Keratinocyte (primary cell): ENCODE measurements around the gene LHX2. TPM values are rescaled to one million over a fixed set of nuclear protein-coding genes. Genes with fewer than 3 reads are reported as not detected.

Experiments
- DNase-seq: peaks from one replicate; pipeline ENCODE4 v3.0.0-alpha.2; 2011; ENCODE audit warnings: low read depth, missing footprints, low spot score
- FAIRE-seq: peaks from 2 replicates; lab custom pipeline; 2011; peaks lifted over from hg19 to GRCh38; lab: Jason Lieb, UNC
- H2AFZ ChIP-seq: 2 replicates; pipeline ENCODE4 v1.6.0; 2012; ENCODE audit warnings: low read length, control low read depth, inconsistent platforms; ENCODE audit not compliant: control insufficient read depth
- H3K27ac ChIP-seq: 2 replicates; pipeline ENCODE4 v1.5.1; 2011; ENCODE audit warnings: low read length; ENCODE audit not compliant: control insufficient read depth, insufficient read depth
- H3K27me3 ChIP-seq: 3 replicates; pipeline ENCODE4 v1.6.0; 2011; ENCODE audit warnings: low read length; ENCODE audit not compliant: control insufficient read depth, insufficient read depth; ENCODE audit errors: extremely low read depth
- H3K36me3 ChIP-seq, 2 experiments: 2 replicates in 1 of 2; 3 replicates in 1 of 2; pipeline ENCODE4 v1.5.1; 2011; ENCODE audit warnings: low read length in 2 of 2, mild to moderate bottlenecking in 1 of 2; ENCODE audit not compliant: control insufficient read depth in 2 of 2, insufficient read depth in 2 of 2; ENCODE audit errors: extremely low read depth in 1 of 2
- H3K4me1 ChIP-seq: 3 replicates; pipeline ENCODE4 v1.5.1; 2011; ENCODE audit warnings: low read length; ENCODE audit not compliant: control insufficient read depth, insufficient read depth; ENCODE audit errors: extremely low read depth
- H3K4me2 ChIP-seq: 3 replicates; pipeline ENCODE4 v1.6.0; 2011; ENCODE audit warnings: low read depth, low read length; ENCODE audit not compliant: control insufficient read depth, insufficient read depth; ENCODE audit errors: extremely low read depth
- H3K4me3 ChIP-seq, 3 experiments: fragments of 200-600 bp in 1 of 3; sonication (generic) in 1 of 3; 2 replicates in 2 of 3; 3 replicates in 1 of 3; pipeline ENCODE4 v1.5.1; 2011 to 2016; ENCODE audit warnings: low read length in 3 of 3, mild to moderate bottlenecking in 3 of 3, control low read depth in 2 of 3, inconsistent platforms in 1 of 3, low read depth in 1 of 3, mixed read lengths in 1 of 3, mixed run types in 1 of 3, moderate library complexity in 1 of 3; ENCODE audit not compliant: control insufficient read depth in 2 of 3, insufficient read depth in 2 of 3; ENCODE audit errors: extremely low read depth in 1 of 3
- H3K79me2 ChIP-seq: 2 replicates; pipeline ENCODE4 v1.6.0; 2012; ENCODE audit warnings: low read length; ENCODE audit not compliant: control insufficient read depth, insufficient read depth
- H3K9ac ChIP-seq: 3 replicates; pipeline ENCODE4 v1.6.0; 2011; ENCODE audit warnings: low read length; ENCODE audit not compliant: control insufficient read depth, insufficient read depth; ENCODE audit errors: extremely low read depth
- H3K9me1 ChIP-seq: 3 replicates; pipeline ENCODE4 v1.6.0; 2011; ENCODE audit warnings: low read length; ENCODE audit not compliant: control insufficient read depth, insufficient read depth; ENCODE audit errors: extremely low read depth
- H3K9me3 ChIP-seq: 2 replicates; pipeline ENCODE4 v1.5.1; 2012; ENCODE audit warnings: low read depth, low read length; ENCODE audit not compliant: control insufficient read depth
- H4K20me1 ChIP-seq: 3 replicates; pipeline ENCODE4 v1.6.0; 2011; ENCODE audit warnings: low read length; ENCODE audit not compliant: control insufficient read depth, insufficient read depth; ENCODE audit errors: extremely low read depth
- EZH2 ChIP-seq: IDR thresholded peaks from one replicate; pipeline ENCODE4 v1.6.1; 2012; ENCODE audit warnings: inconsistent platforms, mild to moderate bottlenecking, low read length, moderate library complexity
- dilution Hi-C: fragments of 300-500 bp; cut with MboI; formaldehyde crosslinking; loops from one replicate; pipeline ENCODE4 v1.7.0; 2020; ENCODE audit warnings: low sequenced_read_pairs; ENCODE audit not compliant: extremely low pct_ligation_motif_present
- polyA plus RNA-seq, 5 experiments: library from polyadenylated mRNA; depleted of rRNA in 3 of 5; stranded (reverse) in 3 of 5; stranded (forward) in 1 of 5; unstranded in 1 of 5; fragments of >200 nt; gene quantifications; 1 replicate in 1 of 5; 2 replicates in 3 of 5; 3 replicates in 1 of 5; pipeline versions ENCODE4 v1.2.1 to v1.2.3, GENCODE V29; 2011 to 2012; ENCODE audit warnings: missing spikeins in 2 of 5, low read depth in 1 of 5, low replicate concordance in 1 of 5
- TF ChIP-seq, protein P1 (sequence below), 3 experiments: IDR thresholded peaks in 1 of 3; conservative IDR thresholded peaks in 1 of 3; optimal IDR thresholded peaks in 1 of 3; 2 replicates in 2 of 3; 3 replicates in 1 of 3; pipeline versions ENCODE3 to v1.5.1; 2011; ENCODE audit warnings: low read length in 3 of 3, mild to moderate bottlenecking in 3 of 3, moderate library complexity in 2 of 3, control low read depth in 1 of 3, inconsistent platforms in 1 of 3; ENCODE audit not compliant: insufficient read depth in 2 of 3; ENCODE audit errors: extremely low read depth in 1 of 3

The LHX2 gene
- polyA plus RNA-seq, 1 donor (not counting 4 experiments of a cell fraction or from before 2014, with no cell fraction given) = 0.07 TPM

DNA sequence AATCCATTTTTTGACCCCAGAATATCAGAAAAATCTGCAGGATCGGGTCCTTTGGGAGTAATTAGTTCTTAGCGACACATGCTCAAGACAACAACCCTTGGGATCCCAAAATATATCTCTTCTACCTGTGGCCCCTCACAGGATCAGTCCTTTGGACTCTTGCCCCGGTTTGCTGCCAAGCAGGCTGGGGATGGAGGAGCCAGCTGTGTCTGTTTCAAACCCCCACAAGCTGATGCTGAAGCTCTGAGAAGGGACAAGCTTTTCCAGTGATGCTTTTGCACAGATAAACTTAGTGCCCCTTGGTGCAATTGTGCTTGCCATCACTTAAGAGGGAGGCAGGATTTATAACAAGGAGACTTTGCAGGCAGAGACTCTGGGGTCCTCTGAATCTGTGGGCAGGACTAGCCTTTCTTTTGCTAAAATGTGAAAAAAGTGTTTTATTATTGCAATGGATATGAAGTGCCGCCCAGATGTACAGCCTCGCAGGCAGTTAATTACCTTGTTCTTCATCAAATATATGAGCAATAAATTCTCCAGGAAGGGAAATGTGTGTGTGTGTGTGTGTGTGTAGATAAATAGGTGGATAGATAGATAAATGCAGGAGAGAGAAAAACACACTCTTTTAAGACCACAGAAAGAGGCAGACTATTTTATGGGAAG, 9.6 kb upstream of the LHX2 start:
- Histone ChIP-seq H3K4me2 (no peak overlapping the region), H3K27ac (no peak overlapping the region), H3K9ac (no peak overlapping the region), H4K20me1 (peaks cover 9% of the 10 kb centered on the region), H2AFZ (no peak overlapping the region), H3K27me3 (peaks cover 86% of the 10 kb centered on the region), H3K9me3 (no peaks in the 10 kb centered on the region), H3K4me1 (peaks cover 20% of the 10 kb centered on the region), H3K4me3 (no peak overlapping the region), H3K36me3 (no peaks in the 10 kb centered on the region), H3K79me2 (no peaks in the 10 kb centered on the region), H3K9me1 (no peaks in the 10 kb centered on the region)
- no peak for FAIRE-seq
- no peak for DNase-seq
- dilution Hi-C loops = no loop called here
- TF ChIP-seq EZH2 = no peak
- TF ChIP-seq, protein P1, sequence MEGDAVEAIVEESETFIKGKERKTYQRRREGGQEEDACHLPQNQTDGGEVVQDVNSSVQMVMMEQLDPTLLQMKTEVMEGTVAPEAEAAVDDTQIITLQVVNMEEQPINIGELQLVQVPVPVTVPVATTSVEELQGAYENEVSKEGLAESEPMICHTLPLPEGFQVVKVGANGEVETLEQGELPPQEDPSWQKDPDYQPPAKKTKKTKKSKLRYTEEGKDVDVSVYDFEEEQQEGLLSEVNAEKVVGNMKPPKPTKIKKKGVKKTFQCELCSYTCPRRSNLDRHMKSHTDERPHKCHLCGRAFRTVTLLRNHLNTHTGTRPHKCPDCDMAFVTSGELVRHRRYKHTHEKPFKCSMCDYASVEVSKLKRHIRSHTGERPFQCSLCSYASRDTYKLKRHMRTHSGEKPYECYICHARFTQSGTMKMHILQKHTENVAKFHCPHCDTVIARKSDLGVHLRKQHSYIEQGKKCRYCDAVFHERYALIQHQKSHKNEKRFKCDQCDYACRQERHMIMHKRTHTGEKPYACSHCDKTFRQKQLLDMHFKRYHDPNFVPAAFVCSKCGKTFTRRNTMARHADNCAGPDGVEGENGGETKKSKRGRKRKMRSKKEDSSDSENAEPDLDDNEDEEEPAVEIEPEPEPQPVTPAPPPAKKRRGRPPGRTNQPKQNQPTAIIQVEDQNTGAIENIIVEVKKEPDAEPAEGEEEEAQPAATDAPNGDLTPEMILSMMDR (optimal IDR thresholded peaks at IDR 0.05 in 1 of 3, IDR thresholded peaks at IDR 0.05 in 1 of 3, conservative IDR thresholded peaks at IDR 0.05 in 1 of 3; ENCODE audit: extremely low read depth in 1 of 3, insufficient read depth in 2 of 3, low read length in 3 of 3) = no peak

DNA sequence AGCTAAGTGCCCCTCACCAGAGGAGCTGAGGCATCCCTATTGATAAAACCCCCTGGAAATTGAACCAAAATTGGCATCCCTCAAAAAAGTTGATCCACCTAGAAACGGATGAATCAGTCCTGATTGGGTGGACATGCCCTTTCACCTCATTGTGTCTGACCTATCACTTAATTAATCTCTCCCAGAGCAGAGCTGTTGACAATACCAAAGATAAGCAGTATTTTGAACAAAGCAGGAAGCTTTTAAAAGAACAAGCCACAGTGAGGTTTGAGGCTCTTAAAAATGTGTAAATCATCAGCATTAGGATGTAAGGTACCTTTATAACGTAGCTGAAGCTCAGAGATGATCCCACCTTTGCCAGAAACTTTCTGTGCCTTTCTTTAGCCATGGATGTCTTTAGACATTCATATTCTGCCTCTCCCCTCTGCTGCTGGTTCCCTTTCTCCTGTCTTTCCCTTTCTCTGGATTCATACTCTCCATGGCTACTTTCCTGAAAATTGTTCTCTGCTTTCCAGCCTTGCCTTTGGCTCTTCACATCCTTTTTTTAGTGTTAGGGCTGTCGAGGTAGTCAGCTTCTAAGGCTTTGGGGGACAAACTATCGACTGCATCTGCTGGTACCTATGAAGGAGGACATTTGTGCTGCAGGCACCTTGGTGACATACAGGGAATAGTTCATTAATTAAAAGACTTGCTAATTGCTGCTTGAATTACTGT, 7.8 kb upstream of the LHX2 start:
- no peak for FAIRE-seq
- dilution Hi-C loops = no loop called here

More for the DNA sequence above, 7.8 kb upstream of the LHX2 start:
- Histone ChIP-seq H3K4me2 (no peak overlapping the region), H3K4me1 (peaks cover 21% of the 10 kb centered on the region), H3K9me1 (no peaks in the 10 kb centered on the region), H4K20me1 (peaks cover 12% of the 10 kb centered on the region), H3K27me3 (peaks cover 86% of the 10 kb centered on the region), H3K79me2 (no peaks in the 10 kb centered on the region), H3K27ac (no peak overlapping the region), H2AFZ (no peak overlapping the region), H3K36me3 (no peaks in the 10 kb centered on the region), H3K9ac (no peak overlapping the region), H3K4me3 (no peak overlapping the region), H3K9me3 (no peaks in the 10 kb centered on the region)
- TF ChIP-seq, protein P1 (optimal IDR thresholded peaks at IDR 0.05 in 1 of 3, IDR thresholded peaks at IDR 0.05 in 1 of 3, conservative IDR thresholded peaks at IDR 0.05 in 1 of 3; ENCODE audit: extremely low read depth in 1 of 3, insufficient read depth in 2 of 3, low read length in 3 of 3) = no peak
- TF ChIP-seq EZH2 = no peak
- DNase-seq = no peak
